WERI-Rb-1 (cell line): ENCODE measurements around the gene FITM2.

ENCODE experiments used
- DNase-seq: peaks from one replicate; pipeline ENCODE4 v3.0.0-alpha.2; 2020
- H3K27ac ChIP-seq: fragments of 250-450 bp; sonication (Bioruptor Pico); 2 replicates; pipeline ENCODE4 v1.5.1; 2020; ENCODE audit warnings: mild to moderate bottlenecking, moderate library complexity
- H3K27me3 ChIP-seq: fragments of 250-450 bp; sonication (Bioruptor Pico); 2 replicates; pipeline ENCODE4 v1.5.1; 2021; ENCODE audit warnings: mild to moderate bottlenecking, low read depth, moderate library complexity; ENCODE audit not compliant: insufficient read depth, severe bottlenecking
- H3K36me3 ChIP-seq: fragments of 250-450 bp; sonication (Bioruptor Pico); 2 replicates; pipeline ENCODE4 v1.5.1; 2020; ENCODE audit warnings: mild to moderate bottlenecking, moderate library complexity
- H3K4me3 ChIP-seq: 2 replicates; pipeline ENCODE4 v1.5.1; 2011; ENCODE audit warnings: low read depth, mild to moderate bottlenecking, control low read depth, low read length
- H3K9me3 ChIP-seq: fragments of 250-450 bp; sonication (Bioruptor Pico); 2 replicates; pipeline ENCODE4 v1.5.1; 2021; ENCODE audit warnings: mild to moderate bottlenecking, moderate library complexity; ENCODE audit not compliant: severe bottlenecking
- CTCF ChIP-seq: IDR thresholded peaks from 2 replicates; pipeline ENCODE4 v1.5.1; 2011; ENCODE audit warnings: low read depth, mild to moderate bottlenecking, control low read depth, inconsistent platforms, low read length

FITM2 gene

GRCh38 chr20:44282192-44282591, 28.8 kb downstream of the FITM2 start:
- no peak for DNase-seq
- Histone ChIP-seq H3K4me3 (no peak overlapping the region), H3K9me3 (no peaks in the 10 kb centered on the region), H3K36me3 (no peaks in the 10 kb centered on the region), H3K27ac (no peak overlapping the region), H3K27me3 (no peaks in the 10 kb centered on the region)
- TF ChIP-seq CTCF, result no peak

GRCh38 chr20:44280387-44280786, 30.6 kb downstream of the FITM2 start:
- TF ChIP-seq CTCF, result no peak
- Histone ChIP-seq H3K27ac (no peak overlapping the region), H3K27me3 (no peaks in the 10 kb centered on the region), H3K36me3 (no peaks in the 10 kb centered on the region), H3K4me3 (no peak overlapping the region), H3K9me3 (no peaks in the 10 kb centered on the region)
- DNase-seq, result no peak

GRCh38 chr20:44279228-44279627, 31.8 kb downstream of the FITM2 start:
- TF ChIP-seq CTCF, result no peak
- H3K36me3 ChIP-seq, result no peaks in the 10 kb centered on the region
- no peak overlapping the region for H3K27ac ChIP-seq
- H3K9me3 ChIP-seq, result no peaks in the 10 kb centered on the region
- no peak overlapping the region for H3K4me3 ChIP-seq
- H3K27me3 ChIP-seq, result no peaks in the 10 kb centered on the region
- DNase-seq, result no peak

GRCh38 chr20:44274303-44275017, 36.5 kb downstream of the FITM2 start:
- Histone ChIP-seq H3K9me3 (no peaks in the 10 kb centered on the region), H3K36me3 (no peaks in the 10 kb centered on the region), H3K27ac (no peak overlapping the region), H3K27me3 (no peaks in the 10 kb centered on the region), H3K4me3 (no peak overlapping the region)
- no peak for DNase-seq
- no peak for TF ChIP-seq CTCF

GRCh38 chr20:44273231-44274215, 37.5 kb downstream of the FITM2 start:
- H3K27ac ChIP-seq, result no peak overlapping the region
- H3K27me3 ChIP-seq, result no peaks in the 10 kb centered on the region
- H3K36me3 ChIP-seq, result no peaks in the 10 kb centered on the region
- DNase-seq, result no peak
- H3K4me3 ChIP-seq, result no peak overlapping the region
- TF ChIP-seq CTCF, result no peak
- H3K9me3 ChIP-seq, result no peaks in the 10 kb centered on the region
